SK-N-SH treated with all-trans-retinoic acid at 6 μM for 48 hours (cell line): ENCODE results near the gene KLHL21.

ENCODE experiments used
- ATAC-seq: fragments of 200-7000 bp; cut with Tn5 transposase; 3 replicates; pipeline ENCODE4 v1.9.1; 2020; ENCODE audit warnings: mild to moderate bottlenecking, moderate library complexity
- CSDC2 ChIP-seq: fragments of 250-450 bp; sonication (Bioruptor Pico); IDR thresholded peaks from 2 replicates; pipeline ENCODE4 v1.5.0; 2020; ENCODE audit warnings: mild to moderate bottlenecking, moderate library complexity
- CSRNP3 ChIP-seq: fragments of 250-450 bp; sonication (Bioruptor Pico); IDR thresholded peaks from 2 replicates; pipeline ENCODE4 v1.5.1; 2021; ENCODE audit warnings: mild to moderate bottlenecking, moderate library complexity
- GLIS3 ChIP-seq: fragments of 250-450 bp; sonication (Bioruptor Pico); IDR thresholded peaks from 2 replicates; pipeline ENCODE4 v1.5.0; 2020; ENCODE audit warnings: mild to moderate bottlenecking, moderate library complexity
- ISL1 ChIP-seq: fragments of 250-450 bp; sonication (Bioruptor Pico); IDR thresholded peaks from 2 replicates; pipeline ENCODE4 v2.1.2; 2022; ENCODE audit warnings: mild to moderate bottlenecking, moderate library complexity
- OSR1 ChIP-seq: fragments of 250-450 bp; sonication (Bioruptor Pico); IDR thresholded peaks from 2 replicates; pipeline ENCODE4 v1.8.0; 2022; ENCODE audit warnings: moderate library complexity, mild to moderate bottlenecking, inconsistent platforms
- PATZ1 ChIP-seq: fragments of 250-450 bp; sonication (Bioruptor Pico); IDR thresholded peaks from 2 replicates; pipeline ENCODE4 v1.8.0; 2020; ENCODE audit warnings: mild to moderate bottlenecking, moderate library complexity, borderline replicate concordance
- POU6F1 ChIP-seq: fragments of 250-450 bp; sonication (Bioruptor Pico); IDR thresholded peaks from 2 replicates; pipeline ENCODE4 v1.8.0; 2021; ENCODE audit warnings: low read depth, mild to moderate bottlenecking, moderate library complexity, borderline replicate concordance
- PPARA ChIP-seq: fragments of 250-450 bp; sonication (Bioruptor Pico); IDR thresholded peaks from 2 replicates; pipeline ENCODE4 v1.5.0; 2020; ENCODE audit warnings: mild to moderate bottlenecking, borderline replicate concordance
- RARB ChIP-seq: fragments of 250-450 bp; sonication (Bioruptor Pico); IDR thresholded peaks from 2 replicates; pipeline ENCODE4 v1.8.0; 2021; ENCODE audit warnings: mild to moderate bottlenecking, moderate library complexity
- SNAI2 ChIP-seq: fragments of 250-450 bp; sonication (Bioruptor Pico); IDR thresholded peaks from 2 replicates; pipeline ENCODE4 v1.5.0; 2020; ENCODE audit warnings: mild to moderate bottlenecking, moderate library complexity
- TCF4 ChIP-seq: fragments of 250-450 bp; sonication (Bioruptor Pico); IDR thresholded peaks from 2 replicates; pipeline ENCODE4 v1.8.0; 2021; ENCODE audit warnings: mild to moderate bottlenecking, moderate library complexity, borderline replicate concordance
- TOX ChIP-seq: fragments of 250-450 bp; sonication (Bioruptor Pico); IDR thresholded peaks from 2 replicates; pipeline ENCODE4 v1.8.0; 2021; ENCODE audit warnings: mild to moderate bottlenecking, moderate library complexity, borderline replicate concordance
- TSHZ2 ChIP-seq: fragments of 250-450 bp; sonication (Bioruptor Pico); IDR thresholded peaks from 2 replicates; pipeline ENCODE4 v1.5.0; 2020; ENCODE audit warnings: mild to moderate bottlenecking, moderate library complexity
- ZC3H10 ChIP-seq: fragments of 250-450 bp; sonication (Bioruptor Pico); IDR thresholded peaks from 2 replicates; pipeline ENCODE4 v1.5.1; 2021; ENCODE audit warnings: mild to moderate bottlenecking, moderate library complexity
- ZFP3 ChIP-seq: fragments of 250-450 bp; sonication (Bioruptor Pico); IDR thresholded peaks from 2 replicates; pipeline ENCODE4 v1.5.0; 2020; ENCODE audit warnings: mild to moderate bottlenecking, moderate library complexity
- ZNF565 ChIP-seq: fragments of 450-650 bp; formaldehyde crosslinking; conservative IDR thresholded peaks from 2 replicates; pipeline ENCODE4 v1.5.0; 2020; ENCODE audit warnings: low read depth, mild to moderate bottlenecking, moderate library complexity
- ZNF70 ChIP-seq: fragments of 450-650 bp; formaldehyde crosslinking; IDR thresholded peaks from 2 replicates; pipeline ENCODE4 v1.5.0; 2020; ENCODE audit warnings: mild to moderate bottlenecking, moderate library complexity
- ZNF8 ChIP-seq: fragments of 450-650 bp; formaldehyde crosslinking; IDR thresholded peaks from 2 replicates; pipeline ENCODE4 v1.5.0; 2020; ENCODE audit warnings: mild to moderate bottlenecking, moderate library complexity

Gene KLHL21

GRCh38 chr1:6625584-6626149 lies 23.0 kb upstream of the KLHL21 start:
- peak; percentile 43 for ATAC-seq
- TF ChIP-seq ZC3H10 (no peak), ZNF565 (no peak), ISL1 (no peak), RARB (CRISPR knock-in tag) (no peak)
- TF ChIP-seq, all 23 proteins: peak for 0

- ATAC-seq, result peak; percentile 89
These were observed 22.3 kb upstream of the KLHL21 start, which contains the start of gene THAP3 for GRCh38 chr1:6624710-6625583. THAP3 (plus strand) TSS chr1:6624868; CDS start chr1:6625219, 351 bp downstream.

GRCh38 chr1:6623269-6623965 lies 20.7 kb upstream of the KLHL21 start:
- no peak for ATAC-seq
- TF ChIP-seq ZNF565 (no peak), CSRNP3 (CRISPR knock-in tag) (no peak), ZNF70 (no peak), ZFP3 (CRISPR knock-in tag) (no peak), GLIS3 (CRISPR knock-in tag) (no peak), TCF4 (CRISPR knock-in tag) (no peak)

More at GRCh38 chr1:6624710-6625583, 22.3 kb upstream of the KLHL21 start, which contains the start of gene THAP3:
- TF ChIP-seq POU6F1 (CRISPR knock-in tag) (no peak), ZNF70 (peak; percentile 84)

GRCh38 chr1:6622396-6623152 lies 19.9 kb upstream of the KLHL21 start:
- no peak for ATAC-seq
- no peak for TF ChIP-seq ISL1
- no peak for TF ChIP-seq TOX
- no peak for TF ChIP-seq ZNF565
- no peak for TF ChIP-seq TSHZ2
- TF ChIP-seq ZNF8 (CRISPR knock-in tag), result no peak
- no peak for TF ChIP-seq TCF4 (CRISPR knock-in tag)
- no peak for TF ChIP-seq OSR1 (CRISPR knock-in tag)
- no peak for TF ChIP-seq SNAI2 (CRISPR knock-in tag)
- no peak for TF ChIP-seq CSDC2

- TF ChIP-seq GLIS3 (CRISPR knock-in tag) (no peak), ZC3H10 (no peak), PPARA (no peak), ZNF8 (CRISPR knock-in tag) (no peak), ZNF70 (no peak), TOX (no peak), PATZ1 (CRISPR knock-in tag) (no peak)
- TF ChIP-seq, all 23 proteins: peak for 0
- ATAC-seq, result no peak
These were observed 19.0 kb upstream of the KLHL21 start for GRCh38 chr1:6621429-6622391.
